ENCODE data around the gene TDRD12.

TDRD12 gene, protein sequence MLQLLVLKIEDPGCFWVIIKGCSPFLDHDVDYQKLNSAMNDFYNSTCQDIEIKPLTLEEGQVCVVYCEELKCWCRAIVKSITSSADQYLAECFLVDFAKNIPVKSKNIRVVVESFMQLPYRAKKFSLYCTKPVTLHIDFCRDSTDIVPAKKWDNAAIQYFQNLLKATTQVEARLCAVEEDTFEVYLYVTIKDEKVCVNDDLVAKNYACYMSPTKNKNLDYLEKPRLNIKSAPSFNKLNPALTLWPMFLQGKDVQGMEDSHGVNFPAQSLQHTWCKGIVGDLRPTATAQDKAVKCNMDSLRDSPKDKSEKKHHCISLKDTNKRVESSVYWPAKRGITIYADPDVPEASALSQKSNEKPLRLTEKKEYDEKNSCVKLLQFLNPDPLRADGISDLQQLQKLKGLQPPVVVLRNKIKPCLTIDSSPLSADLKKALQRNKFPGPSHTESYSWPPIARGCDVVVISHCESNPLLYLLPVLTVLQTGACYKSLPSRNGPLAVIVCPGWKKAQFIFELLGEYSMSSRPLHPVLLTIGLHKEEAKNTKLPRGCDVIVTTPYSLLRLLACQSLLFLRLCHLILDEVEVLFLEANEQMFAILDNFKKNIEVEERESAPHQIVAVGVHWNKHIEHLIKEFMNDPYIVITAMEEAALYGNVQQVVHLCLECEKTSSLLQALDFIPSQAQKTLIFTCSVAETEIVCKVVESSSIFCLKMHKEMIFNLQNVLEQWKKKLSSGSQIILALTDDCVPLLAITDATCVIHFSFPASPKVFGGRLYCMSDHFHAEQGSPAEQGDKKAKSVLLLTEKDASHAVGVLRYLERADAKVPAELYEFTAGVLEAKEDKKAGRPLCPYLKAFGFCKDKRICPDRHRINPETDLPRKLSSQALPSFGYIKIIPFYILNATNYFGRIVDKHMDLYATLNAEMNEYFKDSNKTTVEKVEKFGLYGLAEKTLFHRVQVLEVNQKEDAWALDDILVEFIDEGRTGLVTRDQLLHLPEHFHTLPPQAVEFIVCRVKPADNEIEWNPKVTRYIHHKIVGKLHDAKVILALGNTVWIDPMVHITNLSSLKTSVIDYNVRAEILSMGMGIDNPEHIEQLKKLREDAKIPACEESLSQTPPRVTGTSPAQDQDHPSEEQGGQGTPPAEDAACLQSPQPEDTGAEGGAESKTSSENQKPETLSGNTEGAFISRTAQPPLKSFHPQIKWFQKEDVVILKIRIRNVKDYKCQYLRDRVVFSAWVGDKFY (N-terminal part only)

DNA sequence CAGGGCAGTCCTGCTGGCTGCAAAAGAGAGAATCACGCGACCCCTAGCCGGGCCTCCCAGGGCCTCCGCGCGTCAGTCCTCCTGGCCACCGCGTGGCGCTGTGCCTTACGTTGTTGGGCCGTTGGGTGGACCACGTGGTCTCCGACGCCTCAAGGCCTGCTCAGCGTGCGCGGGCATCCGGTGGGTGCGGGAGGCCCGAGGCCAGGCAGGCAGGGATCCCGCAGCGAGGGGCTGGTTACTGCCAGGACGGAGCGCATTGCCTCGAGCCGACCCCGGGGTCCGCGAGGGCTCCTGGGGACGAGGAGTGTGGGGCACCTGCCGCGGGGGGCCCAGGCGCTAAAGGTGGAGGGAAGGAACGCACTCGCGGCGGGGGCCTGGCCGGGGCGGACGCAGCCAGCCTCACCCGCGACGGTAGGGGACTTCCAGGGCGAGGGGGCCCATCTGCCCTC is at the start of gene TDRD12:
TSS of gene TDRD12 (plus strand) at position 157 of the 449 bp plus-strand sequence. CDS start 306 bp downstream, outside the sequence.
- no peak for DNase-seq

DNA sequence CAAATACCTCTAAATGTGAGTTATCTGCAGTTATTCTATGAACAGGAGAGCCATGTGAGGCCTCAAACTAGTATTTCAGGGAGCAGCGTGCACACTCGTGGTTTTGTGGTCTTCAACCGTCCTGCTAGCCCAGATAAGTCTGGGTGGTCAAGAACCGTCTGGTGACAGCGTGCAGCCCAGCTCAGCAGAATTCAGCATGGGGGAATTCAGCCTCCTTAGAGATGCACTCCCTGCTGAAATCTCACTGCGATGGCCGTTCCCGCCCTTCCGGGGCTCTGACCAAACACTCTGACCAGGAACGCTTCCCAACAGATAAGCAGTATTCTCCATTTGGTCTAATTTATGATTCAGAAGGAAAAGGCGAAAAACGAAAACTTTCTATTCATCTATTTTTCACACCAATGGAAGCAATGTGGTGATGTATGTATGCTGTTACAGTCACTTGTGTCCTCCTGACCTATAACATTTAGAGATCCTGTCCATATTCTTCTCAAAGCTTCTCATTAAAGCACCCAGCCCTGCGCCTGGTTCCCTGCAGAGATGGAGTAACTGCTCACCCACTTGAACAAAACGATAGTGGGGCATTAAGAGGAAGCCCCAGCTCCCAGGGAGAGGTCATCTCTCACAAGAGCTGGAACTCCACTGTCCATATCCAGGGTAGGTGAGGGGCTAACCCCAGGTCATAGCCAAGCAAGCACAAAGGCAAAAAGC is 47.5 kb upstream of the TDRD12 start:
- no peak for DNase-seq

DNA sequence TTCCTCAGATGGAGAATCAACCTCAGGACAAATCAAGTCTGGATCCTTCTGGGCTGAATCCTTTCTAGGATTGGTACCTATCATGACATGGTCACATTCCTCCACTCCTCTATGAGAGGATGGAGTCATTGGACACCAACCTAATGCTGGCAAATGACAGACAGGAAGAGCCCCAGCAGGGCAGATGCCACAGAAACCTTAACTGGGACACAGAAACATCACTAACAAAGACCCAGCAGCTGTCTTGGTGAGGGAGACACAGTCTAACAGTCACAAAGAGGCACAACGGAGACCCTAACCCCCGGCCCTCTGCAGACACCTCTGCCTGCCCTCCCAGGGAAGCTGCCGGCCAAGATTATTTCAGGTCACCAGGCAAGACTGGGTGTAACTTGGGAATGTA is 46.7 kb upstream of the TDRD12 start:
- no peak for DNase-seq

DNA sequence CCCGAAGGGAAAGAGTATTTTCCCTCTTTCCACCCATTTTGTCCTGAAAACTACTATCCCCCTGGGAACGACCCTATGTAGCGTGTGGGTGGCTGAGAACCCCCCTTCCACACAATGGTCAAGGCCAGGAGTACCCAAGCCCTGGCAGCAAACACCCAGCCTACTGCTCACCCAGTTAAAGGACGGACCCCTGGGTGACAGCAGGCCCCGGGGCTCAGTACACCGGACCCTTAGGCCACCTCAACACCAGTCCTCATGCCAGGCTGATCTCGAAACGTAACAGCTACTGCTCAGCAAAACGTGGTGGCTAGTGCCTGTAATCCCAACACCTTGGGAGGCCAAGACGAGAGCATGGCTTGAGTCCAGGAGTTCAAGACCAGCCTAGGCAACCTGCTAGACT is 46.0 kb upstream of the TDRD12 start:
- DNase-seq: no peak

DNA sequence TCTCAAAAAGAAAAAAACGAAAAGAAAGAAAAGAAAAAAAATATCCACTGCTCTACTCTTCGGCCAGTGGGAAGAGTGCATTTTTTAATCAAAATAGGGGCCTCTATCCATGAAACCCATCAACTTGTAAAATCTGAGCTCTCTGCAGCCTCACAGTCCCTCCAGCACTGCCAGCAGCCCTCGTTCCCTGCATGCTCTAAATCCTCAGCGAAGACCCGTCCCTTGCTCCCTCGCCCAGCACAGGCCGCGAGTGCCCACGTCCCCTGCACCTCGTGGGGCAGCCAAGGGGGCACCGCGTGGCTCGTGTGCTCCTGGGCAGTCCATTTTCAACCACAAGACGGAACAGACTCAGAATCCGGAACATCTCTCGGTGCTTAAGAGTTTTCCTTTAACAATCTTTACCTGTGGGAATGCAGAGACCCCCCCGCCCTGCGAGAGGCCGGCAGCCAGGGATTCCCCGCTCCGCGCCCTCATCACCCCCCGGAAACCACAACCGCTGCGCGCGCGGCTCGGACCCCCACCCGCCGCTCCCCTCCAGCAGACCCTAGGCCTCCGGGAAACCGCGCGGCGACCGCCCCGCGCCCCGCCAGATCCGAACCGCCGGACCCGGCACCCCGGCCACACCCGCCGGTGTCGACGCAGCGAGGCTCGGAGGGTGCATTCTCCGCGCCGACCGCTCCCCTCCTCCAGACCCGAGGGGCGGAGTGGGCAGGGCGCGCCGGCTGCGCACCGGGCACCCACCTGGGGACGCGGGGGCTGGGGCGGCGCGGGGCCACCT is 45.2 kb upstream of the TDRD12 start:
- no peak for DNase-seq

DNA sequence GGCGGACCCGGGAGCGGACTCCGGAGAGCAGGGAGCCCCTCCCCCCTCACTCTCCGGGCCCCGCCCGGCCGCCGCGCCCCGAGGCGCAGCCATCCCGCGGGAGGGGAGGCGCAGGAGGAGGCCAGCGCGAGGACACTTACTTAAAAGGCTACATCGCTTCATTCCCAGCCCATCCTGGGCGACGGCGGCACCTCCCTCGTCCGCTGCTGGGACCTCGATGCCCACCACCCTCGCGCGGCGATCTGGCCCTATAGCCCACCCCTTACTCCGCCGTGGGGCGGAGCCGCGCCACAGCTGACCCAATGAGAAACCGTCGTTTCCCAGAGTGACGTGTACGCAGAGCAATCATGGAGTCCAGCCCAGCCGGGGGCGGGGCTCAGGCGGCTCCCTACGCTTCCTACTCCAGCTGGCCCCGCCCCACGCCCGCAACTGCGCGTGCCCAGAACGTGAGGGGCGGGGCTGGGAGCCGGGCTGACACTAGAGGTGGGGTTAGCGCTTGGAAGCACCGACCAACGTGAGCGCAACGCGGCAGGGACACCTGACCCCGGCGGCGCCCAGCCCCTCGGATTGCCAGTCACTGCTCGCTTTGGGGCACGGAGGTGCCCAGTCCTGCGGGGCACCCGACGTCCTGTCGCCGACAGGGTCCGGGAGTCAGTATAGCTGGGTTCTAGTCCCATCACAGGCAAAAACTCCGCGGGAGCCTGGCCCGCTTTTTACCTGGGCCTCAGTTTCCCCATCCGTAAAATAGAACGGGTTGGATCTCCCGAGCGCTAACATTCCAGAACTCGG is 44.4 kb upstream of the TDRD12 start, which contains the start of gene ANKRD27:
TSS of gene ANKRD27 (minus strand) at position 250 of the 789 bp plus-strand sequence. CDS start 16,165 bp downstream, outside the sequence.
- peak; percentile 99 for DNase-seq

DNA sequence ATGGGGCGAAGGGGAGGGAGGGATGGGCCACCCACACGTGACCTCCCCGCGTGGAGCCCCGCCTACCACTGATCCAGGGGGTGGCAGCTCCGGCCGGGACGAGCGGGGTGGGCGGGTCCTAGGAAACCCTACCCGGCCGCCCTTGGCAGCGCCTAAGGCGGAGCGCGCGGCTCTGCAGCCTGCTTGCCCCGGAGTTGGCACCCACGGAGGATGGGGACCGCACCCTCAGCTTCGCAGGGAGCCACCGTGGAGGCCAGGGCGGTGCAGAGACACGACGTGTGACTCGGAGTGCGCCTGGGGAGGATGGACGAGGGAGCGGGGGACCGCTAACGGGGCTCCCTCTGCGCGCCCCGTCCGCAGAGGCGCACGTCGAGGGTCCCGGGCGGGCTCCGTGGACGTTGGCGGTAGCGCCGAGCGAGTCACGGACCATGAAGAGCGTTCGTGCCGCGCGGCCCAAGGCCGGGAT is 43.8 kb upstream of the TDRD12 start, which contains the start of gene RGS9BP:
TSS of gene RGS9BP (plus strand) at position 129 of the 466 bp plus-strand sequence. CDS start 416 bp downstream, outside the sequence.
- peak; percentile 74 for DNase-seq

DNA sequence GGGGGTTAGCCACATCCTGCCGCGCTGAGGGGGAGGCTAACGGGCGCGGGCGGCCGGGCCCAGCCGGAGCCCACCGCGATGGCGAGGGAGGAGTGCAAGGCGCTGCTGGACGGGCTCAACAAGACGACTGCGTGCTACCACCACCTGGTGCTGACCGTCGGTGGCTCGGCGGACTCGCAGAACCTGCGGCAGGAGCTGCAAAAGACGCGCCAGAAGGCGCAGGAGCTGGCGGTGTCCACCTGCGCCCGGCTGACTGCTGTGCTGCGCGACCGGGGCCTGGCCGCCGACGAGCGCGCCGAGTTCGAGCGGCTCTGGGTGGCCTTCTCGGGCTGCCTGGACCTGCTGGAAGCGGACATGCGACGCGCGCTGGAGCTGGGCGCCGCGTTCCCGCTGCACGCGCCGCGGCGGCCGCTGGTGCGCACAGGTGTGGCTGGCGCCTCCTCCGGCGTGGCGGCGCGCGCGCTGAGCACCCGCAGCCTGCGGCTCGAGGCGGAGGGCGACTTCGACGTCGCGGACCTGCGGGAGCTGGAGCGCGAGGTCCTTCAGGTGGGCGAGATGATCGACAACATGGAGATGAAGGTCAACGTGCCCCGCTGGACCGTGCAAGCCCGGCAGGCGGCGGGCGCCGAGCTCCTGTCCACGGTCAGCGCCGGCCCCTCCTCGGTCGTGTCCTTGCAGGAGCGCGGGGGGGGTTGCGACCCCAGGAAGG is 43.2 kb upstream of the TDRD12 start:
- no peak for DNase-seq

DNA sequence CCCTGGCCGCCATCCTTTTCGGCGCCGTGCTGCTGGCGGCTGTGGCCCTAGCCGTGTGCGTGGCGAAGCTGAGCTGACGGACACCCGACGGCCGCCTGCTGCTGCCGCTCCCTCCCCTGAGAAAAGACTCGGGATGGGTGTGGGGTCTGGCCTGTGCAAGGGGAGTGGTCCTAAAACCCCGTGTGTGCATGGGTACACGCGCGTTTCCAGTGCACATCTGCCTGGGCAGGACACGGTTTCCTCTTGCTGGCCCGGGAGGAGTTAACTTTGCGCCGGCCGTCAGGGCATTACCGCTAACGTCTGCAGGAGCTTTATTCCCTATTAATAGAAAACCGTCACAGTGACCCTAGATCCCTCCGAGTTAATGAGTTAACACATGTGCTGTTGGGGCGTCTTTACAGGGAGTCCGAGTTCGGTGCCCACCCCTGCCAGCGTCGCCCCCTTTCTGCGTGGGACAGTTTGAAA is 42.6 kb upstream of the TDRD12 start:
- DNase-seq: no peak

DNA sequence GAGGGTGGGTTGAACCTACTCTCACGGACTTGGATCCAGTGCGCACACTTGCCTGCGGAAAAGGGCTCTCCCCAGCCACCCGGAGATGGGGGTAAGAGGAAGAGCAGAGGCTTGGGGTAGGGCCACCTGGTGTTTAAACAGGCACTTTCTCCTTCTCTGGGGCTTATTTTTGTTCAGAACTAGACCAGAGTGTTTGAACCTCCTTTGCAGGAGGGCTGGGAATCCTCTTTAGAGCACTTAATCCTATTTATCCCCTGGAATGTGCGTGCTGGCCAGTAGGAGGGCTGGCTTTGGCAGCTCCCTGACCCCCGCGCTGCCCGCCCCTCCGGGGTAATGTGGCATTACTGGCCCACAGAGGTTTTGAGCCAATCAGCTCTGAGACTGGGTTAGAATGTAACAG is 41.9 kb upstream of the TDRD12 start:
- peak; percentile 47 for DNase-seq

DNA sequence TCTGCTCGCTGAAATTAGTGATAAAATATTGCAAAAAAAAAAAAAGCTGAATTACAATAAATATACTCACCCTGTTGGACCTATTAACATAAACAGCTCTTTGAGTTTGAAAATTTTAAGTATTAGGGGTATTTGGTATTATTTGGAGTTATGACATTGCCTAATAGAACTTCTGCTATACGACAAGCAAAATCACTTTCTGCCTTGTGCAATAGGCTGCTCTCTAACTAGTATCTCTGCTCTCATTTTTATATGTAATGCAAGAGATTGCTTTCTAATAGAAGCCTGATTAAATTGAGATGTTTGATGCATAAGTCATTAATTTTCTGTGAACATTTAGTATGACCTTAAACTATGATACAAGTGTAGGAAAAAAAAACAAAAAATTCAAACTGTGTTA is 38.6 kb upstream of the TDRD12 start:
- no peak for DNase-seq

DNA sequence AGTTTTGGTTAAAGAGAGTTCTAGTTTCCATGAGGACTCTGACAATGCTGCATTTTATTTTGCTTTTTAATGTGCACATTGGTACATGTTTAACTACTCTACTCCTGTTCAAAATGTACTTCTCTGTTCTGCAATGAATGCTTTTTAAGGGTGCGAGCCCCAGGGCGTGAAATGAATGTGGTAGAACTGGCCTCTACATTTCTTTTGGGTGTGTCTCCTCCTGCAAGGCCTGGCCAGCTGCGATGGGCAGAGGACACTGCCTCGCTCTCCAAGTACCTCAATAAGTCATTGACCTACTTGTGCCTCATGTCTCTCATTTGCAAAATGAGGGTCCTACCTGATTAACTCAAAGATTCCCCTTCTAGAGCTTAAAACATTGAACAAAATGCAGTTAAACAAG is 37.2 kb upstream of the TDRD12 start:
- no peak for DNase-seq

DNA sequence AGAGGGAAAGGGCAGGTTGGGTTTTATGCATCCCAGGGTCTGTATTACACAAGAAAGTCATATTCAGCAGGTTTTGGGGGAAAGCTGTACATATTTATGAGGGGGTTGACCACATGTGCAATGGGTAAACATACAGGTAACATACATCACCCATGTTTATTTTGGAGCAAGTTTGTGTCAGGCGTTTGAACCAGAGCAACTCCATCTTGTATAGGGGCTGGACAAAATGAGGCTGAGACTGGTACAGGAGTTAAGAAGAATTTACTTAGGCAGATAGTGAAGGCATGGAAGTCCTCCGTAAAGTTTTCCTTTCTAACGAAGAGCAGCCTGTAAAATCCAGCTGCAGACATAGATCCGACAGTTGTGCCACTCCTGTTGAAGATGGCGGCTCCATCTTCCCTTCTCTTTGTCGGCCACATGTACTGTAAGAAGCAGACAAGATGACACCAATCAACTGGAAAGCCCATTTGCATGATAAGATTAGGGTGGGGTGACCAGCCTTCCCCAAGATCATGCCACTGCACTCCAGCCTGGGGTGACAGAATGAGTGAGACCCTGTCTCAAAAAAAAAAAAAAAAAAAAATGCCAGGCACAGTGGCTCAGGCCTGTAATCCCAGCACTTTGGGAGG is 32.6 kb upstream of the TDRD12 start:
- no peak for DNase-seq

DNA sequence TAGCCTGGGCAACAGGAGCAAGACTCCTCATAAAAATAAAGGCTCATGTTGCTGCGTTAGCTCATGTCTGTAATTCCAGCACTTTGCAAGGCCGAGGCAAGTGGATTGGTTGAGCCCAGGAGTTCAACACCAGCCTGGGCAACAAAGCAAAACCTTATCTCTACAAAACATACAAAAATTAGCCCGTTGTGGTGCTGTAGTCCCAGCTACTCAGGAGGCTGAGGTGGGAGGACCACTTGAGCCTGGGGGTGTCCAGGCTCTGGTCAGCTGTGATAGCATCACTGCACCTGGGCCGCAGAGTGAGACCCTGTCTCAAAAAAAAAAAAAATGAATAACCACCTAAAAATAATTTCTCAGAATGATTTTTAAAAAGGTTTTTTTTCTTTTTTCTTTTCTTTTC is 31.9 kb upstream of the TDRD12 start:
- no peak for DNase-seq

DNA sequence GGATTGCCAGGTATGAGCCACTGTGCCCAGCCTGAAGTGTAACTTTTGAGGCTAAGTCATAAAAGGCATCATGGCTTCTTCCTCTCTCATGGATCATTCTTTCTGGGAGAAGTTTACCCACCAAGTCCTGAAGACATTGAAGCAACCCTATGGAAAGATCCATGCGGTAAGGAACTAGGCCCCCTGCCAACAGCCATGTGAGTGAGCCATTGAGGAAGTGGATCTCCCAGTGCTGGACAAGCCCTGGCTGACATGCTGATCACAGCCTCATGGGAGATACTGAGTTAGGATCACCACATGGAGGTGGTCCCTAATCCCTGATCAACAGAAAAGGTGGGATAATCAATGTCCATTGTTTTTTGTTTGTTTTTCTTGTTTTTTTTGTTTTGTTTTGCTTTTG is 31.3 kb upstream of the TDRD12 start:
- no peak for DNase-seq

DNA sequence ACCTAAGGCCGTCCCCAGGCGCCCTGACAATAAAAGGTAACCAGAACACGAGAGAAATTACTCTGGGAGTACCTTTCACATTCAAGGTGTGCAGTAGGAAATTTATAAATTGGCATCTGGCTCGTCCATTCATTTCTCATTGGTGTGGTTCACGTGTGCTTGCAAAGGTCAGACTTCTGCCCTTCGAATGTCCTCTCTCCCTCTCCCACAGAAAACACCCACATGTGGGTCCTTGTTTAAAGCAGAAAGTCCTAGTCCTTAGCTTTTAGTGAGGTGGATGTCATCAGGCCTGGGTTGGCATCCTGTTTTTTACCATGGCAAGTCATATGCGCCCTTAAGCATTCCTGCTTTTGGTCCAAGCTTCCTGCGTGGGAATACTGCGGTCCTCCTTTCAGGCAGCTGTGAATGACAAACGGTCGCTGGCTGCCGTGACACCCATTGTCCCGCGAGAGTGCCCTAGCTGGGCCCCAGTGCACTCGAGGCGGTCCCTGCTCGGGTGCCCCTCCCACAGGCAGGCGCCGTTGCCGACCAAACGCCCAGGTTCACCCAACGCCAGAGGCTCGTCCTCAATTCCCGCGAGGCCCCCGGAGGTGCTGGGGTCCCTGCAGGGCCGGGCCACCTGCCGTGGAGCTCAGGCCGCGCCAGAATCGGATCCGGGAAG is 28.1 kb upstream of the TDRD12 start, which contains the start of gene NUDT19:
TSS of gene NUDT19 (plus strand) at position 531 of the 661 bp plus-strand sequence. CDS start 140 bp downstream, outside the sequence.
- DNase-seq: peak; percentile 87

DNA sequence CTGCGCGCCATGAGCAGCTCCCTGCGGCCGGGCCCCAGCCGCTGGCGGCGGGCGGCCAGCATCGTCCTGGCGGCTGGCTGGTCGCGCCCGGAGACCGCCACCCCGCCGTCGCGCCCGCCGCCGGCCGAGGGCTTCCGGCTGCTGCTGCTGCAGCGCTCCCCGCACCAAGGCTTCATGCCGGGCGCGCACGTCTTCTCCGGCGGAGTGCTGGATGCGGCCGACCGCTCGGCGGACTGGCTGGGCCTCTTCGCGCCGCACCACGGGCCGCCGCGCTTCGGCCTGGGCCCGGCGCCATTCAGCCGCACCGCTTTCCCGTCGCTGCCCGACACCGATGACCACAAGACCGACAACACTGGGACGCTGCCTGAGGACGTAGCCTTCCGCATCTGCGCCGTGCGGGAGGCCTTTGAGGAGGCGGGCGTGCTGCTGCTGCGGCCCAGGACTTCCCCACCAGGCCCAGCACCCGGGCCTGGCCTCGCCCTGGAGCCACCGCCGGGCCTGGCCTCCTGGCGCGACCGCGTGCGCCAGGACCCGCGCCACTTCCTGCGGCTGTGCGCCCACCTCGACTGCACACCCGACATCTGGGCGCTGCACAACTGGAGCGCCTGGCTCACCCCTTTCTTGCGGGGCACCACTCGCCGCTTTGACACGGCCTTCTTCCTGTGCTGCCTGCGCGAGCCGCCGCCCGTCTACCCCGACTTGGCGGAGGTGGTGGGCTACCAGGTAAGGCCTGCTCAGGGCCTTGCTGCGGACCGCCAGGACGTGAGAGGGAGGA is 27.4 kb upstream of the TDRD12 start:
- peak; percentile 77 for DNase-seq

DNA sequence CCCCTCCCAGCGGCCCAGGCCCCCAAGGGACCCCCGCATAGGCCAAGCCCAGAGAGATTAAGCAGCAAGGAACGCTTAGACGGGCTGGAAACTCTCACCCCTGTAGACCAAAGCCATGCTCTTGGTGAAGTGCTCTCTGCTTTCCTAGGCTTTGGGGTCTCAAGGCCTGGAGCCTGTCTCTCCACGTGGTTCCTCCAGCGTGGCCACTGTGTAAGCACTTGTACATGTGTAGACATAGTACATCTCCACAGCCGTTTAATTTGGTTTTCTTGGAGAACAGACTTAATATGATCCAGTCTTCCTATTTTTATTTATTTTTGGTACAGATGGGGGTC is 26.9 kb upstream of the TDRD12 start:
- no peak for DNase-seq
